ENCODE data around the gene PEMT.

The PEMT gene

DNA sequence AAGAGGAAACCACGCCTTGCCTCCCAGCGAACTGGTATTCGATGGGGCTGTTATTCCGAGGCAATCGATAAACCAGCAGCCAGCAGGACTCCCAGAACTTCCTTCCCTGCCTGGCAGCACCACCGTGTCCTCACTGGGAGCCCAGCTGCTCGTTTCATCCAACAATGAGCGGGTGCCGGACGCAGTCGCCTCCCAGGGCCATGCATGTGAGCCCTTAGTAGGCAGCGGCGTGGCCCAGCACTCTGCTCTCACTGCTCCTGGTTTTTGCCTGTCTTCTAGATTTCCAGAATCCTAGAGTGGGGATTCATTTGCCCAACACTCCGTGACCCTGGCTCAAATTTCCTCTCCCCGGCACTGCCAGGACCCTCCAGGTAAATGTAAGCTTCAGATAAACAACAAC, 66.2 kb downstream of the PEMT start:
- TF ChIP-seq, protein P1, sequence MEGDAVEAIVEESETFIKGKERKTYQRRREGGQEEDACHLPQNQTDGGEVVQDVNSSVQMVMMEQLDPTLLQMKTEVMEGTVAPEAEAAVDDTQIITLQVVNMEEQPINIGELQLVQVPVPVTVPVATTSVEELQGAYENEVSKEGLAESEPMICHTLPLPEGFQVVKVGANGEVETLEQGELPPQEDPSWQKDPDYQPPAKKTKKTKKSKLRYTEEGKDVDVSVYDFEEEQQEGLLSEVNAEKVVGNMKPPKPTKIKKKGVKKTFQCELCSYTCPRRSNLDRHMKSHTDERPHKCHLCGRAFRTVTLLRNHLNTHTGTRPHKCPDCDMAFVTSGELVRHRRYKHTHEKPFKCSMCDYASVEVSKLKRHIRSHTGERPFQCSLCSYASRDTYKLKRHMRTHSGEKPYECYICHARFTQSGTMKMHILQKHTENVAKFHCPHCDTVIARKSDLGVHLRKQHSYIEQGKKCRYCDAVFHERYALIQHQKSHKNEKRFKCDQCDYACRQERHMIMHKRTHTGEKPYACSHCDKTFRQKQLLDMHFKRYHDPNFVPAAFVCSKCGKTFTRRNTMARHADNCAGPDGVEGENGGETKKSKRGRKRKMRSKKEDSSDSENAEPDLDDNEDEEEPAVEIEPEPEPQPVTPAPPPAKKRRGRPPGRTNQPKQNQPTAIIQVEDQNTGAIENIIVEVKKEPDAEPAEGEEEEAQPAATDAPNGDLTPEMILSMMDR (IDR thresholded peaks at IDR 0.05; ENCODE audit: control extremely low read depth, extremely low read depth, low read depth, missing control alignments): no peak
- ChIA-PET POLR2A (no interaction called here), CTCF (interaction anchor here (1.2 to 1.3 kb wide), 2 partner anchors 28 to 89 kb away, joined by 3 read pairs; no protein-coding TSS in a partner anchor)
- DNase-seq (ENCODE audit: extremely low spot score): no peak

DNA sequence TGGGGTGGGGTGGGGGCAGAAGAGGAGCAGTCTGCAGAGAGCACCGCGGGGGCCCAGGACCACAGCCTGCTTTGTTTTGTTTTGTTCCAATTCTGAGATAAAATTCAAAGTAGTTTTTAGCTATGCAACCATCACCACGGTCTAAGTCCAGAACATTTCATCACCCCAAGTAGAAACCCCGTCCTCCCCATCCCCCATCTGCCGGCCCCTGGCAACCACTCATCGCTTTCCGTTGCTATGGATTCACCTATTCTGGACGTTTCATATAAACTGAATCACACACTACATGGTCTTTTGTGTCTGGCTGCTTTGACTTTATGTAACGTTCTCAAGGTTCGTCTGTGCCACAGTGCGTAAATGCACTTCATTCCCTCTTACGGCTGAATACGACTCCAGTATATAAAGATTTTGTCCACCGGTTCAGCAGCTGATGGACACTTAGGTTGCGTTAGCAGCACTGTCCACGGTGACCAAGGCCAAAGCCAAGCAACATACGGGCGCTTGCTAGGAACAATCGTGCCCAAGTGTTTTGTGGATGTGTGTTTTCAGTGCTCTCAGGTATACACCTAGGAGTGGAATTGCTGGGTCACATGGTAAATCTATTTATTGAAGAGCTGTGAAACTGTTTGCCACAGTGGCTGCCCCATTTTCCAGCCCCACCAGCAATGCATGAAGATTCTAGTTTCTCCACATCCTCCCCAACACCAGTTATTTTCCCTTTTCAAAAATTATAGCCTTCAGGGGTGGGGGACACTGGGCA, 67.6 kb downstream of the PEMT start:
- POLR2A ChIA-PET: no interaction called here
- TF ChIP-seq, protein P1 (IDR thresholded peaks at IDR 0.05; ENCODE audit: control extremely low read depth, extremely low read depth, low read depth, missing control alignments): no peak
- DNase-seq (ENCODE audit: extremely low spot score): no peak
- CTCF ChIA-PET: interaction anchor here (1.4 to 1.7 kb wide), 2 partner anchors 27 to 119 kb away, joined by 3 to 9 read pairs; partner anchors contain the start of gene RASD1

DNA sequence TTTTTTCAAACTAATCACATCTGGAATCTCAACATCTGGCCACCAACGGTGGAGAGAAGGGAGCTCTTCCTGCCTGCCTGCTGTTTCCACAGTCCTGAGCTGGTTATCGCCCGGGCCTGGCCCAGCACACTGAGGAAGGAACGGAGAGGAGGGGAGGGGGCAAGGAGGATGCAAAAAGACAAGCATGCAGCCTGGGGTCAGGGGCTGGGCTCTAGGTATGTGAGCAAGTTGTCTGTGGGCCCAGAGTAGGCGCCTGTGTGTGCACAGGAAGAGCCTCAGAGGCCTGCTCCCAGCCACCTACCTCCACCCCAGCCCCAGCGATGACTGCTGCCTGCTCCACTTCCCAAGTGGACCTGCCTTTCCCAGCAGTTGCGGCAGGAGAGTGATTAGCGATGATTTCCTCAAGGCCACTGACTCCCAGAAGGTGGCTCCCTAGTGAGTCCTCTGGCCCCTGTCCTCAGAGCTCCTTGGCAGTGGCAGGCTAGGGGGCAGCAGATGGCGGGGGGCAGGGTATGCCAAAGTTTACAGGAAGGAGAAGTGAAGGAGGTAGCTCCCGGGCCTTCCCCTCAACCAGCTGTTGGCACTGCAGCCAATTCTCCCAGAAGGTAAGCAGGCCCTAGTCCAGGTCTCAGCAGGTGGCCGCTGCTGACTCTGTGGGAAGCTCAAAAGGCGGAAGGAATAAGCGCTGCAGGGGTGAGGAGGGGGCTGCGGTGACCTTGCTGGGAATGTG, 68.3 kb downstream of the PEMT start:
- no peak for DNase-seq (ENCODE audit: extremely low spot score)
- POLR2A ChIA-PET: no interaction called here
- CTCF ChIA-PET: interaction anchor here (1.4 to 1.7 kb wide), 2 partner anchors 26 to 120 kb away, joined by 3 to 9 read pairs; partner anchors contain the start of gene RASD1
- TF ChIP-seq, protein P1 (IDR thresholded peaks at IDR 0.05; ENCODE audit: control extremely low read depth, extremely low read depth, low read depth, missing control alignments): no peak

DNA sequence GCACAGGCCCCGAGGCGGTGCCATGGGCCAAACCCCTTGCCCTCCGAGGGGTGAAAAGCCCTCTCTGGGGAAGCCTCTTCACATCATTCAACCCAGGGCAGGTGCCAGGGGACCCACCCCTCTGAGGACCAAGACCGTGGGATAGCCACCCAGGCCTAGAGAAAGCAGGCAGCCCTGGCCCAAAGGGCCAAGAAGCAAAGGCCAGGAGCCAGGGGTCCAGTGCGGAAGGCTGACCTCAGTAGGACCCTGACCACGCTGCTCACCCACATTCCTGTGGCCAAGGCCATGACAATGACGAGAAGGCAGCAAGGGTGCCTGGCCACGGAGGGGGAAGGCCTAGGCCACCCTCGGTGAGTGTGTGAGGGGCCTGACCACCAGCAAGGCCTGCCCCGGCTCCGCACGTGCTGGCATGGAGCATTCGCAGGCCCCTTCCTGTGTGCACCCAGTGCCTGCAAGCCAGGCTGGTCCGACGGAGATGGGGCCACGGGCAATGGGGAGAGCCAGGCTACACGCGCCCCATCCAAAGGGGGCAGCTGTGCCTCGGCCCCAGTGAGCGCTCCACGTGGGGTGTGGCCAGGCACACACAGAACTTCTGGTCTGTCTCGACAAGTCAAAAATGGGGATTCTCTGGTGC, 70.8 kb downstream of the PEMT start:
- ChIA-PET POLR2A (no interaction called here), CTCF (interaction anchor here (0.9 kb wide), 1 partner anchor 24 kb away, joined by 3 read pairs; no protein-coding TSS in a partner anchor)
- DNase-seq (ENCODE audit: extremely low spot score): no peak
- TF ChIP-seq, protein P1 (IDR thresholded peaks at IDR 0.05; ENCODE audit: control extremely low read depth, extremely low read depth, low read depth, missing control alignments): no peak

DNA sequence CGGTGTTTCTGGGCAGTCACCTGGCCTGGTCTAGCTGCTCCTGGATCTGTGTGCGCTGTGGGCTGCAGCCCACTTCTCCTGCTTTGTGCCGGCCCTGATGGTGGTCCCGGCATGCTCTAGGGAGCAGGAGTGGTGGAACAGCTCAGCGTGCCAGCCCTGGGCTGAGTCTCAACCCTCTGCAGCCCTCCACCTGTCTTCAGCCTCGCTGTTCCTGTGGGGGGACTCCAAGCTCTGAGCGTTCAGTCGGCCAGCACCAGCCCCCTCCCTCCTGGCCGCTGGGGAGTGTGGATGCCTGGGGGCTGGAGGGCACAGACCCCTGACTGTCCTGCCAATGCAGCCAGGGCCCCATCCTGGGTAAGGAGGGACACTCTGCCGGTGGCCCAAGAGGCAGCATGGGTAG, 71.6 kb downstream of the PEMT start:
- POLR2A ChIA-PET: no interaction called here
- TF ChIP-seq, protein P1 (IDR thresholded peaks at IDR 0.05; ENCODE audit: control extremely low read depth, extremely low read depth, low read depth, missing control alignments): no peak
- DNase-seq (ENCODE audit: extremely low spot score): no peak
- CTCF ChIA-PET: interaction anchor here (0.7 to 2.4 kb wide), 2 partner anchors 13 to 23 kb away, joined by 3 to 7 read pairs; no protein-coding TSS in a partner anchor

DNA sequence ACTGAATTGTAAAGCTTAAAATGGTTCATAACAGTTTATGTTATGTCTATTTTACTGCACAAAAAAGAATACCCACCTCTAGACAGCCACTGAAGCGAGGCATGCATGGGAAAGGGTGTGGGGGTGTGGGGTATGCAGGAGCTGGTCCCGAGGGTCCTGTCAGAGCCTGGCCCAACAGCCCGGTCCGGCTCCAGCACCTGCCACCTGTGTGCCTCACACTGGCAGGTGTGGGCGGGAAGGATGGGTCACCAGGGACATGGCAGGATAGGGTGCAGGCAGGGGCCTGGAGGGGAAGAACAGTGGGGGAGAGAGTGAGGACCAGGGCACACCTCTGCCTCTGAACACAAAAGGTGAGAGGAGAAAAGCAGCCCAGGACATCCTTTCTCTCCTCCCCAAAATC, 72.6 kb downstream of the PEMT start:
- ChIA-PET POLR2A (no interaction called here), CTCF (interaction anchor here (0.7 to 2.4 kb wide), 2 partner anchors 12 to 22 kb away, joined by 3 to 7 read pairs; no protein-coding TSS in a partner anchor)
- DNase-seq (ENCODE audit: extremely low spot score): no peak
- TF ChIP-seq, protein P1 (IDR thresholded peaks at IDR 0.05; ENCODE audit: control extremely low read depth, extremely low read depth, low read depth, missing control alignments): no peak
